Measurements from ENCODE around the gene PLAA.
A peak's percentile ranks its signal among the peaks of the same experiment; 100 is the strongest.
"Not testable (repeated sequence)": the region's sequence is repeated elsewhere in the genome, so short reads cannot be mapped to it uniquely, and the experiment has no call there.

PLAA gene

DNA sequence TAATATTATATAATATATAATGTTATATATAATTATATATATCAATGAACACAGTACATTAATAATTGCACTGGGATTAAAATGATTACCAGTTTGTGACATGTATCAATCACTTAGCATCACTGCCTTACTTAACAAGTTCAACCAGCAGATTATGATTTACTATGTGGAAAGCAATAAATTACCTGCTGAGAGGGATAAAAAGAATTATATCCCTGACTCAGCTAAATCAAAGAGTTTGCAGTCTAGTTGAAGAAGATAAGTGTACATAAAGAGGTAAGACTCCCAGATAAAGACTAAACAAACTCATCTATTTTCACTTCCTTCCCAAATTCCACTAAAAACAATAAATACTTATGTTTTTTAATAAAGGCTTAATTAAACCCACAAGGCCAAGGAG is 11.2 kb downstream of the PLAA start:
- DNase-seq = no peak

- no peak for DNase-seq
Observed at GRCh38 chr9:26928902-26929495, 18.0 kb downstream of the PLAA start.

DNA sequence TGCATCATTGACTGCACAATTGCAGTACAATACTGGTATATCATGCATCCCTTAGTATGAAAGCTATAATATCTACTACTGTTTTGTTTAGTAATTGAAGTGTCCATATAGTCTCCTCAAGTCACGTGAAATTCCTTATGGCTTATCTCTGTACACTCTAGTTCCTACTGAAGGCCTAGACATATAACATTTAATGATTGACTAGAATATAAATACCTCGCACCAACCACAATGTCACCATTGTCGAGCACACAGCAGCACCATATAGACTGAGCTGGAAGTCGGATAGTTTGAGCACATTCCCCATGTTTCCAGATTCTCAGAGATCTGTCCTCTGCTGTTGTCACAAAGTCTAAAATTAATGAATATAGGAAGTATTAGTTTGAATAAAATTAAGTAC is 21.4 kb downstream of the PLAA start:
- DNase-seq = no peak

- no peak for DNase-seq
Observed at GRCh38 chr9:26919698-26920097, 27.3 kb downstream of the PLAA start.

DNA sequence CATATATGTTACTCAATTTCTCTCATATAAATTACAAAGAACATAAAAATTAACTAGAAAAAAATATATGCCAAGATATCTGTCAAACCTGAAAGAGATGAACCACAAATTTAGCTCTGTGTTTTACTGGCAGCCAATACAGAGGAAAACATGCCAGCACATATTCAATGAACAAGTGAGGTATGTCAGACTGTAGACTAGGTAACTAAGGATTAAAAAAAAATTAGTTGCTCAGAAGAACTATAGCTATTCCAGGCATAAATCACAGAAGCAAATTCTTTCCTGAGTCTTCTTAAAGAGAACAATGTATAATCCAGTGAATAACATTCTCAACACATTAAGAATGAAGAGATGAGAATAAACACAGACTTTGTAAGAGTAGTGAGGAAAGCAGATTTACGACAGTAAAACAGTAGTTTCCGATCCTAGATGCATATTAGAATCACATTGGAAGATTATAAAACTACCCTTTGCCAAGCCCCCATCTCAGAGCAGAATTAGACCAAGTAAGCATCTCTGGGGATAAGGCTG is 33.8 kb downstream of the PLAA start:
- no peak for DNase-seq

DNA sequence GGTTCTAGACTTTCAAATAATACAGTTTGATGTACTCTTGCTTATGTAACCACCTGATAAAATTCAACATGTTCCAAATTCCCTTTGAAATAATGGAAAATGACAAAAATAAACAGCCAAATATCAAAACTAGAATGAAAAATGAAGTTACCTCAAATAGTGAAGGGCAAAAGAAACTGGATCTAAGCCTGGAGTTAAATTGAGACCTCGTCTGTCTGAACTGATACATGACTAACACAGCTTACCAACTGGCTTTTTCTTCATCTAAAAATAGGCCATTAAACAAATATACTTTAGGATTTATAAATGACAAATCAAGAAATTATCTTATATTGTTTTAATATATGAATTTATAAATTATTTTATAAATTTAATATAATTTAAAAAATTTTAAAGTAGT is 42.4 kb downstream of the PLAA start:
- DNase-seq = no peak

DNA sequence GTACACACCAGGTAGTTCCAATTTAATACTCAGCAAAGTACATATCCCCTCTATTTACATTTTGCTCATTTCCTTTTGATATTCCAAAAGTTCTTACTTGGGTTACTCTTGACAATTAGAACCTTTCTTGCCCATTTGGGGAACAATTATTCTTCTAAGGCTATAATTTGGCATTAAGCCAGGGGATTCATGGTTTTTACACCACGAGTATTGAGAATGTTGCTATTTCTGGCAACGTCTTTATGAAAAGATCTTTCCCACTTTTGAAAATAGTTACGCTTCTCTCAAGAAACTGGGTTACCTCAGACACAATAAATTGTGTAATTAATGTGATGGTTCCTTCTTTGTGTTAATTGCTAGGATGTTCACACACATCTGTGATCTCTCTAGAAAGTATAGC is 43.0 kb downstream of the PLAA start:
- no peak for DNase-seq

DNA sequence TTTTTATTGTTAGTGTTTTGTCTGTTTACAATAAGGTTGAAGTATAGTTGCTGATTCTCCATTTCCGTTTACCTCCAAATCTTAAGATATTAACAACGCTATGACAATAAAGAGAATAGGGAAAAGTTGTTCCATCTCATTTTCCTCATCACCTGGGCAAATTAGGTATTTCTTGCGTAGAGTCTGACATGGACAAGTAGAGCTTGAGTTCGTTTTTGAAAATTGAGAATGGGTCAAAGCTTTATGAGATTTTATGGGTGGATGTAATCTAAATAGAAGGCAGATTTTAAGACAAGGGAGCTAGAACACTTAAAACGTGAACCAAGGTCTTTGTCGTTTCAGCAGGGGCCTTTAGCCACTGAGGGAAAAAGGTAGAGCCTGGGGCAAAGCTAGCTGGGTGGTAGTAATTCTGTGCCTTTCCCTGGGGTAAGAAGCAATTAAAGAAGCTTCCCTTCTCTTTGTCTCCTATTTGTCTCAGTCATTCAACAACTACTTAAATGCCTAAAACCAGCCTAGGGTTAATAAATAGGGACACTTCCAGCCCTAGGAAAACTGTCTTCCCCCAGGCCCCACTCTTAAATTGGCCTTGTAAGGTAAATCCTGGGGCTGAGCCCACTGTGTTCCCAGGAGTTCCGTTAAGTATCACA is 53.9 kb downstream of the PLAA start:
- no peak for DNase-seq

DNA sequence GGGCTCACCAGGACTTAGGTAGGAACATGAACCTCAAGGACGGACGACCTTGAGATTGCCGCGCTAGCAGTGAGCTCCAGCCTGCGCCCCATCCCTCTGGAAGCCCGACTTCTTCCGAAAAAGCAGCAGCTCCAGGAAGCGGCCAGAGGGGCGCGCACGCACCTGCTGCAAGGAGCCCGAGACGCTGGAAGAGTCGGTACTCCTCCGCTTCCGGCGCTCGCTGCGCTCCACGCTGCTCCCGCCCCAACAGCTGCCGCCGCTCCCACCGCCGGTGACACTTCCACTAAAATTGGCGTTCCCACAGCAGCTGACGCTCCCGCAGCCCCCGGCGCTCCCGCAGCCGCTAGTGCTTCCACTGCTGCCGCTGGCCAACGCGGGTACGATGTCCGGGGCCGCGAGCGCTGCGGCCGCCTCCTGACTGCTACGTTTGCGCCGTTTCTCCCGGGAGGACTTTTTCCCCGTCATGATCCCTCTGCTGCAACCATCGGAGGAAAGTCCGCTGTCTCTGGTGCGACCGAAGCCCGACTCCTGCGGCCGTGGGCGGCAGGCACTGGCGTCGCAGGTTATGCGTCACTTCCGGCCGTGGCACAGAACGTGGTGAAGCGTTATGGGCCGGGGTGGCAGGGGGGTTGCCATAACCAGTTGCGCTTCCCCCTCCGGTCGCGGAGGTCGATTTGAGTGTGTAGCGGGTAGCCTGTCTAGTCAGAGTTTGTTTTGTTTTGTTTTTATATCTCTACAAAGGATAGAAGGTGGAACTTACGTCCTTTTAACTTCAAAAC is 54.6 kb downstream of the PLAA start, which contains the start of gene CAAP1:
Gene CAAP1 (minus strand): TSS at position 552 of the 779 bp plus-strand sequence. CDS start 87 bp downstream, at position 465.
- peak; percentile 22 to 94 (median 84) for DNase-seq

- DNase-seq = no peak
Observed at GRCh38 chr9:26891726-26892125, 55.3 kb downstream of the PLAA start.

GRCh38 chr9:26888271-26888670 is 58.8 kb downstream of the PLAA start:
- DNase-seq = no peak

- no peak for DNase-seq
Observed at GRCh38 chr9:26882154-26882553, 64.9 kb downstream of the PLAA start.

GRCh38 chr9:26880262-26880661 is 66.8 kb downstream of the PLAA start:
- no peak for DNase-seq

DNA sequence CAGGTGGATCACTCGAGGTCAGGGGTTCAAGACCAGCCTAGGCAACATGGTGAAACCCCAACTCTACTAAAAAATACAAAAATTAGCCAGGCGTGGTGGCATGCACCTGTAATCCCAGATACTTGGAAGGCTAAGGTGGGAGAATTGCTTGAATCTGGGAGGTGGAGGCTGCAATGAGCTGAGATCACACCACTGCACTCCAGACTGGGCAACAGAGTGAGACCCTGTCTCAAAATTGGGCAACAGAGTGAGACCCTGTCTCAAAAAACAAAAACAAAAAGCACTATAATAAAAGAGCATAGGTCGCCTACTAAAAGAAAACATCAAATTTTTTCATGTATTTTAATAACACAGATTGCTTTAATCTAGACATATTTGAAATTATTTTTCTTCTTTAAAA is 71.9 kb downstream of the PLAA start:
- not testable (repeated sequence) for DNase-seq

DNA sequence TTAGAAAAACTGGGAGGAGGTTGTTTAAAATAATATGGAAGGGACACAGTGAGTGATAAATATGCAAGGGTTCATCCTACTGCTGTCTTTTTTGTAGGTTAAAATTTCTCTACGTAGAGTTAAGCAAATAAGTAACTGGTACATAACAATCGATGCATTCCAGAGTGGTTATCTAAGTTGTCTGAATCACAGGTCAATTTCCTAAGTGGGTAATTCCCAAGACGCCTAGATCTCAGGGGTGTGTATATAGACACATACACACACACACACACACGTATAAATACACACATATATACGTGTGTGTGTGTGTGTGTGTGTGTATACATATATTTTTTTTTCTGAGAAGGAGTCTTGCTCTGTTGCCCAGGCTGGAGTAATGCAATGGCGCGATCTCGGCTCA is 76.8 kb downstream of the PLAA start:
- DNase-seq = no peak

GRCh38 chr9:26863074-26863473 is 84.0 kb downstream of the PLAA start:
- peak in 1 of 56 donors; percentile 10 for DNase-seq

- peak in 4 of 56 donors; percentile 5 to 34 (median 8) for DNase-seq
Observed at GRCh38 chr9:26856413-26857032, 90.5 kb downstream of the PLAA start.
